Fibroblast of pulmonary artery (primary cell): Measurements from ENCODE around the gene COL4A1.

Experiments used
- DNase-seq: peaks from one replicate; pipeline ENCODE4 v3.0.0-alpha.2; 2010; ENCODE audit warnings: low read depth
- H3K4me3 ChIP-seq: replicated peaks from 2 replicates; pipeline ENCODE4 v1.5.1; 2011; ENCODE audit warnings: low read depth, mild to moderate bottlenecking, control low read depth, low read length, moderate library complexity
- CTCF ChIP-seq: IDR thresholded peaks from 2 replicates; pipeline ENCODE4 v1.5.1; 2011; ENCODE audit warnings: mild to moderate bottlenecking, control low read depth, low read length, inconsistent platforms; ENCODE audit errors: missing control alignments

Gene COL4A1

GRCh38 chr13:110261166-110262081 lies 45.5 kb downstream of the COL4A1 start:
- no peak overlapping the region for H3K4me3 ChIP-seq
- no peak for DNase-seq
- no peak for TF ChIP-seq CTCF

GRCh38 chr13:110259651-110260050 lies 47.3 kb downstream of the COL4A1 start:
- no peak overlapping the region for H3K4me3 ChIP-seq
- DNase-seq = no peak
- no peak for TF ChIP-seq CTCF

GRCh38 chr13:110258876-110259631 lies 47.9 kb downstream of the COL4A1 start:
- no peak for TF ChIP-seq CTCF
- no peak for DNase-seq
- H3K4me3 ChIP-seq = no peak overlapping the region

- no peak overlapping the region for H3K4me3 ChIP-seq
- no peak for TF ChIP-seq CTCF
- no peak for DNase-seq
These were observed 49.5 kb downstream of the COL4A1 start for GRCh38 chr13:110257408-110257807.

GRCh38 chr13:110256126-110256905 lies 50.6 kb downstream of the COL4A1 start:
- H3K4me3 ChIP-seq = no peak overlapping the region
- no peak for TF ChIP-seq CTCF
- no peak for DNase-seq

GRCh38 chr13:110254751-110255553 lies 52.0 kb downstream of the COL4A1 start:
- no peak for DNase-seq
- TF ChIP-seq CTCF = no peak
- no peak overlapping the region for H3K4me3 ChIP-seq
